ENCODE results near the gene ADAMTS15. TPM values are rescaled to one million over a fixed set of nuclear protein-coding genes. Genes with fewer than 3 reads are reported as not detected.

ADAMTS15 gene
- total and polyA plus RNA-seq, 12 donors: 0.68 to 3.7 (median 2.2) TPM

- no peak overlapping the region for H3K27ac ChIP-seq
- H3K4me3 ChIP-seq: no peak overlapping the region
- H3K9me3 ChIP-seq (replicated peaks in 1 of 3): no peaks in the 10 kb centered on the region
- no peaks in the 10 kb centered on the region for H3K36me3 ChIP-seq (replicated peaks in 1 of 2)
- DNase-seq: no peak
- intact Hi-C loops (cut with DNase I): no loop called here
- TF ChIP-seq POLR2A (IDR thresholded peaks at IDR 0.05): no peak
- TF ChIP-seq, protein P1, sequence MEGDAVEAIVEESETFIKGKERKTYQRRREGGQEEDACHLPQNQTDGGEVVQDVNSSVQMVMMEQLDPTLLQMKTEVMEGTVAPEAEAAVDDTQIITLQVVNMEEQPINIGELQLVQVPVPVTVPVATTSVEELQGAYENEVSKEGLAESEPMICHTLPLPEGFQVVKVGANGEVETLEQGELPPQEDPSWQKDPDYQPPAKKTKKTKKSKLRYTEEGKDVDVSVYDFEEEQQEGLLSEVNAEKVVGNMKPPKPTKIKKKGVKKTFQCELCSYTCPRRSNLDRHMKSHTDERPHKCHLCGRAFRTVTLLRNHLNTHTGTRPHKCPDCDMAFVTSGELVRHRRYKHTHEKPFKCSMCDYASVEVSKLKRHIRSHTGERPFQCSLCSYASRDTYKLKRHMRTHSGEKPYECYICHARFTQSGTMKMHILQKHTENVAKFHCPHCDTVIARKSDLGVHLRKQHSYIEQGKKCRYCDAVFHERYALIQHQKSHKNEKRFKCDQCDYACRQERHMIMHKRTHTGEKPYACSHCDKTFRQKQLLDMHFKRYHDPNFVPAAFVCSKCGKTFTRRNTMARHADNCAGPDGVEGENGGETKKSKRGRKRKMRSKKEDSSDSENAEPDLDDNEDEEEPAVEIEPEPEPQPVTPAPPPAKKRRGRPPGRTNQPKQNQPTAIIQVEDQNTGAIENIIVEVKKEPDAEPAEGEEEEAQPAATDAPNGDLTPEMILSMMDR (IDR thresholded peaks at IDR 0.05): no peak
- H3K27me3 ChIP-seq: no peaks in the 10 kb centered on the region
- WGBS, 4 donors: 89 to 94% (median 91%) methylated on average over 12 of the region's 12 CpGs
- no peaks in the 10 kb centered on the region for H3K4me1 ChIP-seq (replicated peaks in 1 of 2)
These were observed 41.3 kb downstream of the ADAMTS15 start for GRCh38 chr11:130489716-130490115.

- intact Hi-C loops (cut with DNase I): no loop called here
- 79 to 82% (median 81%) methylated on average over 7 of the region's 7 CpGs for WGBS, 4 donors
- no peaks in the 10 kb centered on the region for H3K4me1 ChIP-seq (replicated peaks in 1 of 2)
- no peak overlapping the region for H3K4me3 ChIP-seq
- no peak for DNase-seq
- H3K27me3 ChIP-seq: no peaks in the 10 kb centered on the region
- no peak overlapping the region for H3K27ac ChIP-seq
- H3K36me3 ChIP-seq (replicated peaks in 1 of 2): no peaks in the 10 kb centered on the region
- H3K9me3 ChIP-seq (replicated peaks in 1 of 3): no peaks in the 10 kb centered on the region
- TF ChIP-seq, protein P1 (IDR thresholded peaks at IDR 0.05): no peak
- TF ChIP-seq POLR2A (IDR thresholded peaks at IDR 0.05): no peak
These were observed 42.4 kb downstream of the ADAMTS15 start for GRCh38 chr11:130490682-130491449.

DNA sequence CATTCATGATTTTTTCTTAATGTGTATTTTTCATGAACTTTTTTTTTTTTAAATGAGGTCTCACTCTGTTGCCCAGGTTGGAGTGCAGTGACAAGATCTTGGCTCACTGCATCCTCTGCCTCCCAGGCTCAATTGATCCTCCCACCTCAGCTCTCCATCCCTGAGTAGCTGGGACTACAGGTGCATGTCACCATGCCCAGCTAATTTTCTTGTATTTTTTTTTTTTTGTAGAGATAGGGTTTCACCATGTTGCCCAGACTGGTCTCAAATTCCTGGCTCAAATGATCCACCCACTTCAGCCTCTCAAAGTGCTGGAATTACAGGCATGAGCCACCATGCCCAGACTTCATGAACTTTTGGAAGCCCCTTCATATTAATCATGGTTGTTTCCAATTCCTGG, 49.7 kb downstream of the ADAMTS15 start:
- H3K9me3 ChIP-seq (replicated peaks in 1 of 3): no peaks in the 10 kb centered on the region
- no peak for DNase-seq
- no peak overlapping the region for H3K4me3 ChIP-seq
- H3K36me3 ChIP-seq (replicated peaks in 1 of 2): no peaks in the 10 kb centered on the region
- H3K27ac ChIP-seq: no peak overlapping the region
- TF ChIP-seq, protein P1 (IDR thresholded peaks at IDR 0.05): no peak
- TF ChIP-seq POLR2A (IDR thresholded peaks at IDR 0.05): no peak
- no peaks in the 10 kb centered on the region for H3K27me3 ChIP-seq
- intact Hi-C loops (cut with DNase I): no loop called here
- H3K4me1 ChIP-seq (replicated peaks in 1 of 2): no peaks in the 10 kb centered on the region

DNA sequence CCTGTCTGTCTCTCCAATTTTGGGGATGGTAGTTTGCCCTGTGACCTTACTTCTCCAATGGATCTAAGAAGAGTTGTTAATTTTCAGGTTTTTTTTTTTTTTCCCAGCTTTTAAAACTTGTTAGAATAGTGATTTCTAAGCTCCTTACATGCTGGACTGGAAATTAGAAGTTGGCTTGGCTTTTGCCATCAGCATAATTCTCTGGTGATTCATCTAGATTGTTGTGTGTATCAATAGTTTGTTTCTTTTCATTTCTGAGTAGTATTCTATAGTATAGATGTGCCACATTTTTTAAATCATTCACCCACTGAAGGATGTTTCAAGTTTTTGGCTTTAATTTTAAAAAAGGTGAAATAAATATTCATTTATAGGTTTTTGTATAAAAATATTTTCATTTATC, 51.4 kb downstream of the ADAMTS15 start:
- intact Hi-C loops (cut with DNase I): no loop called here
- no peaks in the 10 kb centered on the region for H3K36me3 ChIP-seq (replicated peaks in 1 of 2)
- DNase-seq: no peak
- TF ChIP-seq, protein P1 (IDR thresholded peaks at IDR 0.05): no peak
- no peak for TF ChIP-seq POLR2A (IDR thresholded peaks at IDR 0.05)
- H3K4me1 ChIP-seq (replicated peaks in 1 of 2): no peaks in the 10 kb centered on the region
- no peaks in the 10 kb centered on the region for H3K27me3 ChIP-seq
- no peak overlapping the region for H3K27ac ChIP-seq
- no peak overlapping the region for H3K4me3 ChIP-seq
- H3K9me3 ChIP-seq (replicated peaks in 1 of 3): no peaks in the 10 kb centered on the region
